Activated CD8-positive, alpha-beta memory T cell treated with anti-CD3 and anti-CD28 coated beads for 4 hours (primary cell): Measurements from ENCODE around the gene ATXN1.

Source experiments
- DNase-seq, 2 donors: peaks; one replicate each; pipeline ENCODE4 v3.0.0-alpha.2; 2020; ENCODE audit warnings: low read depth in 2 of 2

Gene ATXN1

GRCh38 chr6:16253399-16254144 is 507.7 kb downstream of the ATXN1 start:
- DNase-seq = no peak

- no peak for DNase-seq
These were observed 508.5 kb downstream of the ATXN1 start for GRCh38 chr6:16252686-16253299.

GRCh38 chr6:16251706-16252105 is 509.6 kb downstream of the ATXN1 start:
- DNase-seq = no peak

GRCh38 chr6:16249971-16250370 is 511.3 kb downstream of the ATXN1 start:
- no peak for DNase-seq
